MCF 10A (cell line): Measurements from ENCODE around the gene CCNY. TPM values are rescaled to one million over a fixed set of nuclear protein-coding genes. Genes with fewer than 3 reads are reported as not detected.
"Not testable (repeated sequence)": the region's sequence is repeated elsewhere in the genome, so short reads cannot be mapped to it uniquely, and the experiment has no call there.

Experiments used
- BruUV-seq: library from RNA; stranded (reverse); fragments of 400-500 nt; replicated peaks from 2 replicates; lab custom pipeline; 2021; lab: Mats Ljungman, UMichigan
- CTCF ChIA-PET: fragments of 300-600 bp; sonication (Branson Sonifier 250); formaldehyde crosslinking; extraction: SDS; loops from one replicate; lab custom pipeline; 2021; ENCODE audit warnings: antibody characterized with exemption, inconsistent platforms; lab: Yijun Ruan, JAX
- POLR2A ChIA-PET: fragments of 300-600, 350-650 bp; sonication (Branson Sonifier 250); formaldehyde crosslinking; extraction: SDS; loops from one replicate; lab custom pipeline; 2020; ENCODE audit warnings: antibody characterized with exemption, inconsistent platforms; lab: Yijun Ruan, JAX
- DNase-seq: peaks from one replicate; pipeline ENCODE4 v3.0.0-alpha.2; 2018; ENCODE audit not compliant: unreplicated experiment
- H3K27ac Mint-ChIP-seq: one replicate; pipeline ENCODE4 v1.8.0; 2022; ENCODE audit warnings: mild to moderate bottlenecking, low read depth, mixed read lengths; ENCODE audit not compliant: unreplicated experiment
- H3K27me3 Mint-ChIP-seq: one replicate; pipeline ENCODE4 v1.8.0; 2022; ENCODE audit warnings: mixed read lengths; ENCODE audit not compliant: insufficient read depth, unreplicated experiment
- H3K36me3 Mint-ChIP-seq: one replicate; pipeline ENCODE4 v1.8.0; 2022; ENCODE audit warnings: mild to moderate bottlenecking, moderate library complexity, mixed read lengths; ENCODE audit not compliant: insufficient read depth, unreplicated experiment
- H3K4me1 Mint-ChIP-seq: one replicate; pipeline ENCODE4 v1.8.0; 2022; ENCODE audit warnings: mixed read lengths; ENCODE audit not compliant: insufficient read depth, unreplicated experiment
- H3K4me3 Mint-ChIP-seq: one replicate; pipeline ENCODE4 v1.8.0; 2022; ENCODE audit warnings: mild to moderate bottlenecking, moderate library complexity, mixed read lengths; ENCODE audit not compliant: unreplicated experiment
- H3K9me3 Mint-ChIP-seq: one replicate; pipeline ENCODE4 v1.8.0; 2022; ENCODE audit warnings: mixed read lengths; ENCODE audit not compliant: unreplicated experiment
- intact Hi-C: fragments of 100-400 bp; cut with micrococcal nuclease; formaldehyde crosslinking; loops from 2 replicates; pipeline ENCODE4 v1.14.1; 2022
- total RNA-seq: library from RNA; stranded (reverse); gene quantifications from 2 replicates; pipeline ENCODE4 v1.2.3, GENCODE V29; 2022
- TF ChIP-seq, protein P1 (sequence below): fragments of 200-600 bp; IDR thresholded peaks from one replicate; pipeline ENCODE4 v1.8.0; 2022; ENCODE audit warnings: antibody characterized with exemption, mild to moderate bottlenecking; ENCODE audit not compliant: unreplicated experiment

CCNY gene
- total RNA-seq, 1 experiment from 2014 or later: 68.9 TPM

DNA sequence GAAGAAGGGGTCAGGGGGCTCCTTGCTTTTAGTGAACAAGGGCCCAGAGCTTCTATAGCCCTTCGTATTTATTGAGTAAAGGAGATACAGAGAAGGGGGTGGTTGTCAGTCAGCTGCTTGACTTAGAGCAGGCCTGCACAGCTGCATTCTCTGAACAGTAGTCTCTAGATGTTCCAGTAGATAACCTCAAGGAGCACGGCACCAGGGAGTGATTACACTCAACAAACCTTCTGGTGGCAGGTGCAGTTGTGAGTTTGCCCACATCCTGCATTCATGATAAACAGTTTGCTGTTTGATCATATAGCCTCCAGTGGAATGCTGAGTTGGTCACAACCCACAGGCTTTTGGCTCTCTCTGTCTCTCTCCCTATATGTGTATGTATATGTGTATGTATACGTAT, 198.8 kb downstream of the CCNY start:
- no peak overlapping the region for H3K27ac Mint-ChIP-seq
- intact Hi-C loops: no loop called here
- CTCF ChIA-PET: no interaction called here

DNA sequence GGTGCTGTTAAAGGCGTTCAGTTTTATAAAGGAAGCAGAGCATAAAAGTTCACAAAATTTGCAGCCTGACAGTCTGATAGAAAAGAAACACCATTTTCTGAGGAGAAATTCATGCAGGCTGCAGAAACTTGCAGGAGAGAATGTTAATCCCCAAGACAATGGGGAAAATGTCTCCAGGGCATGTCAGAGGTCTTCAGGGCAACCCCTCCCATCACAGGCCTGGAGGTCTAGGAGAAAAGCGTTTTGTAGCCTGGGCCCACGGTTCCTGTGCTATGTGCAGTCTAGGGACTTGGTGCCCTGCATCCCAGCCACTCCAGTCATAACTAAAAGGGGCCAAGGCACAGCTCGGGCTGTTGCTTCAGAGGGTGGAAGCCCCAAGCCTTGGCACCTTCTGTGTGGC, 200.5 kb downstream of the CCNY start:
- intact Hi-C loops: no loop called here
- BruUV-seq: no TSS peak
- CTCF ChIA-PET: no interaction called here
- H3K36me3 Mint-ChIP-seq: peaks cover 44% of the 10 kb centered on the region
- peaks cover 18% of the 10 kb centered on the region for H3K9me3 Mint-ChIP-seq
- TF ChIP-seq, protein P1, sequence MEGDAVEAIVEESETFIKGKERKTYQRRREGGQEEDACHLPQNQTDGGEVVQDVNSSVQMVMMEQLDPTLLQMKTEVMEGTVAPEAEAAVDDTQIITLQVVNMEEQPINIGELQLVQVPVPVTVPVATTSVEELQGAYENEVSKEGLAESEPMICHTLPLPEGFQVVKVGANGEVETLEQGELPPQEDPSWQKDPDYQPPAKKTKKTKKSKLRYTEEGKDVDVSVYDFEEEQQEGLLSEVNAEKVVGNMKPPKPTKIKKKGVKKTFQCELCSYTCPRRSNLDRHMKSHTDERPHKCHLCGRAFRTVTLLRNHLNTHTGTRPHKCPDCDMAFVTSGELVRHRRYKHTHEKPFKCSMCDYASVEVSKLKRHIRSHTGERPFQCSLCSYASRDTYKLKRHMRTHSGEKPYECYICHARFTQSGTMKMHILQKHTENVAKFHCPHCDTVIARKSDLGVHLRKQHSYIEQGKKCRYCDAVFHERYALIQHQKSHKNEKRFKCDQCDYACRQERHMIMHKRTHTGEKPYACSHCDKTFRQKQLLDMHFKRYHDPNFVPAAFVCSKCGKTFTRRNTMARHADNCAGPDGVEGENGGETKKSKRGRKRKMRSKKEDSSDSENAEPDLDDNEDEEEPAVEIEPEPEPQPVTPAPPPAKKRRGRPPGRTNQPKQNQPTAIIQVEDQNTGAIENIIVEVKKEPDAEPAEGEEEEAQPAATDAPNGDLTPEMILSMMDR: no peak
- DNase-seq: no peak
- H3K4me1 Mint-ChIP-seq: peaks cover 8% of the 10 kb centered on the region
- no peak overlapping the region for H3K27ac Mint-ChIP-seq
- POLR2A ChIA-PET: no interaction called here
- no peak overlapping the region for H3K4me3 Mint-ChIP-seq
- no peaks in the 10 kb centered on the region for H3K27me3 Mint-ChIP-seq

More for the DNA sequence above, 198.8 kb downstream of the CCNY start:
- Mint-ChIP-seq H3K27me3 (no peaks in the 10 kb centered on the region), H3K9me3 (peaks cover 18% of the 10 kb centered on the region), H3K36me3 (peaks cover 61% of the 10 kb centered on the region), H3K4me1 (no peaks in the 10 kb centered on the region), H3K4me3 (no peak overlapping the region)
- POLR2A ChIA-PET: no interaction called here
- TF ChIP-seq, protein P1: no peak
- BruUV-seq: no TSS peak
- DNase-seq: no peak

DNA sequence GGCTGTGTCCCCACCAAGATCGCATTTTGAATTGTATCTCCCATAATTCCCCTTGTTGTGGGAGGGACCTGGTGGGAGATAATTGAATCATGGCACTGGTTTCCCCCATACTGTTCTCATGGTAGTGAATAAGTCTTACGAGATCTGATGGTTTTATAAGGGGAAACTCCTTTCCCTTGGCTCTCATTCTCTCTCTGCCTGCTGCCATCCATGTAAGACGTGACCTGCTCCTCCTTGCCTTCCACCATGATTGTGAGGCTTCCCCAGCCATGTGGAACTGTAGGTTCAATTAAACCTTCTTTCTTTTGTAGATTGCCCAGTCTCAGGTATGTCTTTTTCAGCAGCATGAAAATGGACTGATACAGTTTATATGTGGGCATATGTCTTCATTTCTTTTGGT, 201.6 kb downstream of the CCNY start:
- BruUV-seq, POLR2A ChIA-PET, H3K27me3 Mint-ChIP-seq, H3K4me3 Mint-ChIP-seq, intact Hi-C loops, DNase-seq, H3K27ac Mint-ChIP-seq, H3K4me1 Mint-ChIP-seq: not testable (repeated sequence)
- peaks cover 18% of the 10 kb centered on the region for H3K9me3 Mint-ChIP-seq
- peaks cover 35% of the 10 kb centered on the region for H3K36me3 Mint-ChIP-seq
- CTCF ChIA-PET: interaction anchor here (0.7 kb wide), 1 partner anchor 320 kb away, joined by 4 read pairs; no protein-coding TSS in a partner anchor

DNA sequence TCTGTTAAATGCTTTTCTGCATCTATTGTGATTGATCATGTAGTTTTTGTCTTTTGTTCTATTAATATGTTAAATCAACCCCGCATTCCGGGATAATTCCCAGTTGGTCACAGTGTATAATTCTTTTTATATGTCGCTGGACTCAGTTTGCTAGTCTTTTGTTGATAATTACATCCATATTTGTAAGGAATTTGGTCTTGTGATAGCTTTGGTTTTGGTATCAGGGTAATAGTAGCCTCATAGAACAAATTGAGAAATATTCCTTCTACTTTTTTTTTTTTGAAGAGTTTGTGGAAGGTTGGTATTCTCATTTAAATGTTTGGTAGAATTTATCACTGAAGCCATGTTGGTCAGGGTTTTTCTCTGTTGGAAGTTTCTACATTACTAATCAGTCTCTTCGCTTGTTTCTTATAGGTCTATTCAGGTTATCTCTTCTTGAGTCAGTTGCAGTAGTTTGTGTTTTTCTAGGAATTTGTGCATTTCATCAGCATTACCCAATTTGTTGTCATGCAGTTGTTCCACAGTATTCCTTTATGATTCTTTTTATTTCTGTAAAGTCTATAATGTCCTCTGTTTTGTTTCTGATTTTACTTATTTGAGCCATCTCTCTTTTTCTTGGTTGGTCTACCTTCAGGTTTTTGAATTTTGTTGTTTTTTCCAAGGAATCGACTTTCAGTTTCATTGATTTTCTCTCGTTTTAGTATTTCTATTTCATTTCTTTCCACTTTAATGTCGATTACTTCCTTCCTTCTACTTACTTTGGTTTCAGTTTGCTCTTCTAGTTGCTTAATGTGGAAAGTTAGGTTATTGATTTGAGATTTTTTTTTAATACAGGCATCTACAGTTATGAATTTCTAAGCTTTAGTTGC, 204.2 kb downstream of the CCNY start:
- ChIA-PET CTCF (no interaction called here), POLR2A (no interaction called here)
- Mint-ChIP-seq H3K4me1 (peaks cover 12% of the 10 kb centered on the region), H3K27ac (no peak overlapping the region), H3K36me3 (peaks cover 22% of the 10 kb centered on the region), H3K9me3 (peaks cover 7% of the 10 kb centered on the region), H3K4me3 (no peak overlapping the region), H3K27me3 (no peaks in the 10 kb centered on the region)
- no peak for DNase-seq
- TF ChIP-seq, protein P1: no peak
- intact Hi-C loops: loop anchor here (10.0 kb wide), 1 partner anchor 86 kb away; no protein-coding TSS in a partner anchor
- BruUV-seq: no TSS peak
